GM19238 (cell line): ENCODE measurements around the gene NIPSNAP2.
A peak's percentile ranks its signal among the peaks of the same experiment; 100 is the strongest.
"Not testable (repeated sequence)": the region's sequence is repeated elsewhere in the genome, so short reads cannot be mapped to it uniquely, and the experiment has no call there.

ENCODE experiments used
- DNase-seq: peaks from one replicate; pipeline ENCODE4 v3.0.0; 2011; ENCODE audit warnings: low spot score; ENCODE audit not compliant: insufficient read length

The NIPSNAP2 gene

DNA sequence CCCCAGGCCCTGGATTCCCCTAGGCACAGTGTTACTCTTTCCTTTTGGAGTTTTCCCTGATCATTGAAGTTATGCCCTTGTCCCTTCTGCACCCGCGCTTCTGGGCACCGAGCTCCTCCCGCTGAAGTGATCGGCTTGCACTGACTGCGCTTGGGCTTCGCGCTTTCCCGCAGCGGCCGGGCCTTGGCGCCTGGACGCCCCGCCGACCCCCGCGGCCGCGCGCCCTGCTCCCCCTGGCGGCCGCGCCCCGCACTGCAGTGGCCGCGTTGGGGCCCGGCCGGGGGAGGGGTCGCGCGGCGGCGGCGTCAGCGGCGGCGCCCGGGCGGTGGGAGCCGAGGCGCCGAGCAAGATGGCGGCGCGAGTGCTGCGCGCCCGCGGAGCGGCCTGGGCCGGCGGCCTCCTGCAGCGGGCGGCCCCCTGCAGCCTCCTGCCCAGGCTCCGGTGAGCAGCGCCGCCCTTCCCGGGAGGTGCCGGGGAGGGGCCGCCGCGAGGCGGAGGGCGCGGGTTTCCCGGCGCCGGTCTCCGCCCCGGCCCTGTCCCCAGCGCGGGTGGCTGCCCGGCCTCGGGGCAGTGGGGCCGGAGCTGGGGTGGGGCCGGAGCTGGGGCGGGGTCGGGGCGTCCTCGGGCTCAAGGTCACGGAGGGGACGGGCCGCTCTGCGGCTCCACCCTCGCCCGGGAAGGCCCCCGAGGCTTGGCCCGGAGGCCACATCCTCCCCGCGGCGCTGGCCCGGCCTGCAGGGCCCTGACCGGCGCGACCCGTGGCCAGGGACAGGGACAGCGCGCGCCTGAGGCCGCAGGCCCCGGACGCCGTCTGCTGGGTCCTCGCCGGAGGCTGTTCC, at the start of gene NIPSNAP2:
NIPSNAP2 (plus strand) TSS at position 325 of the 839 bp plus-strand sequence; CDS start at position 350, 25 bp downstream.
- peak; percentile 81 for DNase-seq

GRCh38 chr7:55917771-55918170, 46.6 kb upstream of the NIPSNAP2 start:
- DNase-seq, result no peak

GRCh38 chr7:55928006-55928767, 36.2 kb upstream of the NIPSNAP2 start:
- no peak for DNase-seq

GRCh38 chr7:55931421-55932151, 32.8 kb upstream of the NIPSNAP2 start:
- no peak for DNase-seq

- no peak for DNase-seq
Observed at GRCh38 chr7:55939514-55940123, 24.8 kb upstream of the NIPSNAP2 start.

GRCh38 chr7:55946545-55946944, 17.8 kb upstream of the NIPSNAP2 start:
- DNase-seq, result no peak

DNA sequence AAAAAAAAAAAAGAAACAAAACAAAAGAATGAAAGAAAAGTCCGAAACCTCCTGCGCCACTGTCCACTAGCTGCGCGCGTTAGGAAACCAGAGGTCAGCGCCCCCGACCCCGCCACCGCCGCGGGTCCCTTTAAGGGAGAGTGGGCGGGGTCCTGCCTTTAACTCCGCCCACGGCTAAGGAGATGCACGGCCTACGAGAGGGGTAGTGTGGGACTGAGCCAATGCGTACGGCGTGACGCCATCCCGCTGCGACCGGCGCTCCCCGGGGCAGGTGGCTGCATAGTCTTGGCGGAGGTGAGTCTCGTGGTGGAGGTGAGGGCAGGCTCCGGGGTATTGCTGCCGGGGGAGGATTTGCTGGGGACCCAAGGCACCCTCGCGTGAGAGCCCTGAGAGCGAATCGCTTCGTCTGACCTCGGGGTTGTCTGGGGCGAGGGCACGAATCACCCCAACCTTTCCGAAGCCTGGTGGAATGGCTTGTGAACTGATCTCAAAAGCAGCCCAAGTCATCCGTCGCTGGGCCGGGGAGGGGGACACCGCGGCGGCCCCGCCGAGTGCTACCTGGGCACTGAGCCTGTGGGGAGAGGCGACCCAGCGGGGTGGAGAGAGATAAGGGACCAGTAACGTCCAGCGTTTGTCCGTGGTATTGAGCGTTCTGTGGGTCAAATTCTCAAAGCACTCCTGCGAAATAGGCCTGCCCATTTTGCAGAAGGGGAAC, 12.6 kb upstream of the NIPSNAP2 start, which contains the start of gene MRPS17:
MRPS17 (plus strand) TSS at position 241 of the 715 bp plus-strand sequence. CDS start 1,319 bp downstream, outside the sequence.
- DNase-seq, result peak; percentile 99

- DNase-seq, result not testable (repeated sequence)
Observed at GRCh38 chr7:55952352-55952671, 12.1 kb upstream of the NIPSNAP2 start.

- no peak for DNase-seq
Observed at GRCh38 chr7:55953707-55954475, 10.5 kb upstream of the NIPSNAP2 start.

GRCh38 chr7:55957190-55957589, 7.2 kb upstream of the NIPSNAP2 start:
- DNase-seq, result no peak

GRCh38 chr7:55962014-55962413, 2.4 kb upstream of the NIPSNAP2 start:
- no peak for DNase-seq

DNA sequence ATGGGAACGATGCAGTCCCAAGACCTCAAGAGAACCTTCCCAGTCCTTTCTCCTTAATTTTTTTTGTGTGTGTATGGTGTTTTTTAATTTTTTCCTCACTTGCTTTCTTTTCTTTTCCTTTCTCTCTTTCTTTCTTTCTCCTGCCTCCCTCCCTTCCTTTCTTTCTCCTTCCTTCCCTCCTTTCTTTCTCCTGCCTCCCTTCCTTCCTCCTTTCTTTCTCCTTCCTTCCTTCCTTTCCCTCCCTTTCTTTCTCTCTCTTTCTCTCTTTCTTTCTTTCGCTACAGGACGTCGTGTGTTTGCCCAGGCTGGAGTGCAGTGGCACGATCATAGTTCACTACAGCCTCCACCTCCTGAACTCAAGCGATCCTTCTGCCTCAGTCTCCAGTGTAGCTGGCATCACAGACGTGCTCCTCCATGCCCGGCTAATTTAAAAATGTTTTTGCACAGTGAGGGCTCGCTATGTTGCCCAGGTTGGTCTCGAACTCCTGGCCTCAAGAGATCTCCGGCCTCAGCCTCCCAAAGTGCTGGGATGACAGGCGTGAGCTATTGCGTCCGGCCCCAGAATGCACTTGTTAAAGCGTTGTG, 709 bp upstream of the NIPSNAP2 start:
- DNase-seq, result no peak

DNA sequence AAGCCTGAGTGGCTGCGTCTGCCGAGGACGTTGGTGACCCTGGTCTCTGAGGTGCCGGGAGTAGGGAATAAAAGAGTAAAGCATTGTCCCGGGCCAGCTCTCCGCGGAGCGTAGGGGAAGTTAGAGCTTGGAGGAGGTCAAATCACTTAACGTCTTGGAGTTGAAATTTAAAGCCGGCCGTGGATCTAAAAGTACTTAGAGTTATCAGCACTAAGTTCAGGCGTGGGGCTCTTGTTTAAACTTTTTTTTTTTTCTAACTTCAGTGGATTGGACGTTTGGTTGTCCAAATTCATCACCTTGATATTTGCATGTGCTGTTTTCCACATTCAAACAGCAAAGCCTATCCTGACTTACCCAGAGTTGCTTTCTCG, 700 bp downstream of the NIPSNAP2 start:
- DNase-seq, result no peak

- no peak for DNase-seq
Observed at GRCh38 chr7:55965805-55966421, 1.5 kb downstream of the NIPSNAP2 start.

- no peak for DNase-seq
Observed at GRCh38 chr7:55966851-55967250, 2.5 kb downstream of the NIPSNAP2 start.

- no peak for DNase-seq
Observed at GRCh38 chr7:55969391-55969790, 5.0 kb downstream of the NIPSNAP2 start.

- no peak for DNase-seq
Observed at GRCh38 chr7:55970561-55970960, 6.2 kb downstream of the NIPSNAP2 start.

- DNase-seq, result no peak
Observed at GRCh38 chr7:55970978-55971377, 6.6 kb downstream of the NIPSNAP2 start.

- DNase-seq, result no peak
Observed at GRCh38 chr7:55973747-55974250, 9.4 kb downstream of the NIPSNAP2 start.
